Right lung (tissue), 5 donors: Measurements from ENCODE around the gene CKAP4. TPM values are rescaled to one million over a fixed set of nuclear protein-coding genes. Genes with fewer than 3 reads are reported as not detected.

Source experiments
- DNase-seq, 2 donors: peaks; one replicate each; pipeline ENCODE4 v3.0.0-alpha.2; 2013
- polyA plus RNA-seq, 5 donors: library from polyadenylated mRNA; unstranded; fragments of 120-200 nt; gene quantifications; one replicate each; pipeline versions ENCODE4 v1.2.1 to v1.2.3, GENCODE V29; 2013; ENCODE audit warnings: inconsistent platforms in 1 of 5, low replicate concordance in 1 of 5; ENCODE audit not compliant: insufficient read length in 5 of 5, insufficient read depth in 1 of 5

The CKAP4 gene
- polyA plus RNA-seq, 5 donors: 88.5 to 111 (median 92.7) TPM

DNA sequence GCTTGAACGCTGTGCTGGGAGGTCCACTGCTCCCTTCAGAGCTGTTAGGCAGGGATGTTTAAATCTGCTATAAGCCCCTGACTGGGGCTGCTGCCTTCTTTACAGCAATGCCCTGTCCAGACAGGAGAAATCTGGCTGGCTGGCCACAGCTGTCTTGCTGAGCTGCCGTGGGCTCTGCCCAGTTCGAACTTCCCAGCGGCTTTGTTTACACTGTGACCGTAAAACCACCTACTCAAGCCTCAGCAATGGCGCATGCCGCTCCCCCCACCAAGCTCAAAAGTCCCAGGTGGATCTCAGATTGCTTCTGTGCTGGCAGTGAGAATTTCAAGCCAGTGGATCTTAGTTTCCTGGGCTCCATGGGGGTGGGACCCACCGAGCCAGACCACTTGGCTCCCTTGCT is 35.8 kb downstream of the CKAP4 start:
- DNase-seq: no peak

DNA sequence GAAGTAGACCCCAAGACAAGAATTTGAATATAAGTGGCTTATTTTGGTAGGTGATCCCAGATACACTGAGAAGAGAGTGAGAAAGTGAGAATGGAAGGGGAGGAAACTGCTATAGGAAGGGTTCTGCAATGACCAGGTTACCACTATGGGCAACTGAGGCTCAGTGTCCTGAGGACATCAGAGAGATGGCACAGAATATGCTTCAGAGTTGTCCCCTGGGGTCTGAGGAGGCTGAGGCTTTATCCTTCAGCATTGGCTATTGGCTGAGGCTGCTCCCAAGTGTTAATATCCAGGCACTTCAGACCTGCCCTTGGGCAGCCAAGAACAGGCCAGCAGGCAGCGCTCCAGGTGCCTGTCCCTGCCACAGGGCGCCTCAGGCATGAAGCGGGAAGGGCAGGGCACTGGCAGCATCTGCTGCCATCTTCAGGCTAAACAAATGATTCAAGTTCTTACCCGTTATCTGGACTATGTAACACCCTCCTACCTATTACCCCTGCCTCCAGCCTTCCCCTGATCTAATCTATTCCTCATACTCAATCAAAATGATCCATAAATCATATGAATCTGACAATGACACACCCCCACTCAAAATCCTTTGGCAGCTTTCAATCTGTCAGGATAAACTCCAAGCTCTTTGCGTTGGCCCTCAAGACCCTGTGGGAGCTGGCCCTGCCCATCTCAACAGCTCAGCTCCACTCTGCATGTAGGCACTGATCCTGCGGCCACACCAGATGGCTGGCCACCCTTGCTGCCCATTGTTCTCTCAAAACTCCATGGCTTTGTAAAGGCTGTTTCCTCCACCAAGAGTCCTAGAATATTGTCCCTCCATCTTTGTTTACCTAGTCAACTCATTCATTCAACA is 42.4 kb downstream of the CKAP4 start:
- no peak for DNase-seq

DNA sequence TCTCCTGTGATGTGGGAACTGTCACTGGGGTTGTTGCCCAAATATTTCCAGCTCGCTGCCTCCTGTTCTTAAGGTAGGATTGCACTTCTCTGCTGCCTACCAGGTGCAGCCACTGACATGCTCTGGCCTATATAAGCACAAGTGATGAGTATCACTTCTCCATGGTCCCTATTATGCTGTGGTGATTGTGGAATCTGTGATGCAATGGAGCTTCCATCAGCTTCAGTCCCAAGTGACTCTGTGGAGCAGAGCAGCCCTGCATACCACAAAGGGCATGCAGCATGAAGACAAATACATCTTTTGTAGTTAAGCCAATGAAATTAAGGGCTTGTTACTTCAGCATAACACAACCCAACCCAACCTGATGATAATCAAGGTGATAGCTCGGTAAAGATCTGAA is 43.5 kb downstream of the CKAP4 start:
- DNase-seq: no peak

- peak in 1 of 2 donors; percentile 18 for DNase-seq
These were observed 49.8 kb downstream of the CKAP4 start for GRCh38 chr12:106197906-106198623.

- DNase-seq: peak; percentile 67 to 68
These were observed 52.2 kb downstream of the CKAP4 start for GRCh38 chr12:106195621-106196027.

DNA sequence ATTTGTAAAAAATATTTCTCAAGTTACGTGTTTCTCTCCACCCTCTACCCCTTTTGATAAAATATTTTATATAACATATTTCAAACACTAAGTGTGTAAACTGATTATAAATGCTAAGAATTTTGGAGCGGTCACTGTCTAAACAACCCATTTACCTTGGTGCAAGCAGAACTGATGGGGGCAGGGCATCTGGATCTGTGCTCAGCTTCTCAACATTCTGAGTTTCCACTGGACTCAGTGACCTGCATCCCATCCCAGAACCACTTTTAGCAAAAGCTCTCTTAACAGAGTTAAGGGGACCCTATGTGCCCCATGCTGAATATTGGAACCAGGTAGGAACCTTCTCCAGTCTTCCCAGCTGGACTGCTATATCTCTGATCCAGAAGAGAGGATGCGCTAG is 53.5 kb downstream of the CKAP4 start:
- no peak for DNase-seq

- no peak for DNase-seq
These were observed 54.2 kb downstream of the CKAP4 start for GRCh38 chr12:106193394-106194215.

DNA sequence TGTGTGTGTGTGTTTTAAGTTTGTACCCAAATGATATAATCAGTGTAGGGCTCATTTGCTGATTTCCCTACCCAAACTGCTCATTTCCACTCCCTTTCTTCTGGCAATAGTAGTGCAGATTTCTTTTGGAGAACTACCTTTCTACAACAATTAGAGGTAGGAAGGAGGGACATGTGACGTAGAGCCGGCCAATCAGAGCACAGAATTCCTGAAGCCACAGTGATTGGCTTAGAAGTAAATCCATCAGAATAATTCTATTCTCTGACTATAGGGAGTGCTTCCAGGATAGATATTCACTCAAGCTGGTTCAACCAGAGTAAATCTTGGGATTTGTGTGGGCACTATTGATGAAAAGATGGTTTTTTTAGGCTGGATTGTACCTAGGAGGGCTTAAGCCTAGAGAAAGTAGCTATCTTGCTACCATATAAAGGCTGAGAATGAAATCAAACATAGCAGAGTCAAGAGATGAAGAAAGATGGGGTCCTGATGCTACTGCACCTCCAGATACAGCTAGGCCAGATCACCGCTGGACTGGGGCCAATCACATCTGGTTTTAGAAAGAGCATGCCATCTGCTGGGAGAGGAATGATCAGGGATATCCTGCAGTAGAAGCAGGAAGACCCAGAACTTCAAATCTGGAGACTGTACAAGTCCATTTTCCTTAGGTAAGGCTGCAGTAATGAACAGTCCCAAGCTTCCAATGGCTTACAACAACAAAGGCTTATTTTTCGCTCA is 55.0 kb downstream of the CKAP4 start:
- no peak for DNase-seq

DNA sequence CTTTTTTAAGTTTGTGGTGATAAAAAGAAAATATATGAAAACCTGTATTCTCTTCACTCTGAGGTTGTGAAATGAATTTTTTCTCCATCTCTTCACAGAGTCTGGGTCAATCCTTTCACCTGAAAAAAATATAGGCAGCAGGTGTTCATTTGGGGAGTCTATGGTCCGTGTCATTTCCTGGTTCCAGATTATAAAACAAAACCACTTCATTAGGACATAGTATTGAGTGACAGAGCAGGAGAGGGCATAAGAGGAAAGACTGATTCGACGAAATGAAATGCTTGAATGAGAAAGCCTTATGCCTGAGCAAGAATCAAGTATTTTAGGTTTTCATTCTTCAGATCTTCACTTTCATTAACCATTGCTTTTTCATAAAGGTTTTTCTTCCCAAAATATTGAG is 57.2 kb downstream of the CKAP4 start:
- DNase-seq: no peak

DNA sequence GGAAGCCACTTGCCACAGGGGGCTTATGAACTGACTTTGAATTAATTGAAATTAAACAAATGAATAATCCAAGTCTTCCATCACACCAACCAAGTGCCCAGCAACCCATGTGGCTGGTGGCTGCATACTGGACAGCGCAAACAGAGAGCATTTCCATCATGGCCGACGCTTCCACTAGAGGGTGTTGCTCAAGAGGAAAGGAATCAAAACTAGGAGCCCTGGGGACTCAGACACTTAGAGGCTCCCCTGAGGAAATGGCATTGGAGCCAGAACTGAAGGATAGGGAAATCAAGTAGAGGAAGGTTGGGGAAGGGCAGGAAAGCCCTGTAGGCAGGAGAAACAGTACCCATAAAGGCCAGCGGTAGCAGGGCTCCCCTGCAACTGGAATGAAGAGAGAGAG is 58.5 kb downstream of the CKAP4 start:
- no peak for DNase-seq

GRCh38 chr12:106188256-106188655 is 59.6 kb downstream of the CKAP4 start:
- DNase-seq: no peak

Other genes with a start within 250 kb of the CKAP4 start
- gene NUAK1, start 109.1 kb downstream of the CKAP4 start, polyA plus RNA-seq: 1 to 10 TPM; 5.6 to 8.9 (median 7.2) TPM
- 10 to 100 TPM; 13.7 to 27.6 (median 26.6) TPM for gene TCP11L2, start 54.7 kb upstream of the CKAP4 start, polyA plus RNA-seq
- gene POLR3B, start 109.7 kb upstream of the CKAP4 start, polyA plus RNA-seq: 10 to 100 TPM; 11.1 to 14.7 (median 13.5) TPM